Spleen (tissue), 11 donors: ENCODE measurements around the gene PHIP. TPM values are rescaled to one million over a fixed set of nuclear protein-coding genes. Genes with fewer than 3 reads are reported as not detected.
"Not testable (repeated sequence)": the region's sequence is repeated elsewhere in the genome, so short reads cannot be mapped to it uniquely, and the experiment has no call there.

ENCODE experiments used
- DNase-seq: peaks from one replicate; pipeline ENCODE4 v3.0.0-alpha.2; 2020
- H3K27ac ChIP-seq, 8 donors: fragments of 200-600 bp; sonication (generic) in 7 of 8; 1 replicate in 4 of 8; 2 replicates in 4 of 8; pipeline versions ENCODE4 v1.5.0 to v1.8.0; 2016 to 2021; ENCODE audit warnings: inconsistent platforms in 4 of 8, mild to moderate bottlenecking in 4 of 8, moderate library complexity in 1 of 8
- H3K27me3 ChIP-seq, 7 donors: fragments of 200-600 bp; sonication (generic) in 6 of 7; replicated peaks in 1 of 7; 1 replicate in 4 of 7; 2 replicates in 3 of 7; pipeline versions ENCODE4 v1.5.0 to v1.8.0; 2016 to 2021; ENCODE audit warnings: inconsistent platforms in 3 of 7, mild to moderate bottlenecking in 1 of 7
- H3K36me3 ChIP-seq, 6 donors: fragments of 200-600 bp; sonication (generic) in 5 of 6; 1 replicate in 4 of 6; 2 replicates in 2 of 6; pipeline versions ENCODE4 v1.5.0 to v1.8.0; 2016 to 2021; ENCODE audit warnings: inconsistent platforms in 2 of 6
- H3K4me1 ChIP-seq, 6 donors: fragments of 200-600 bp; sonication (generic) in 5 of 6; 1 replicate in 3 of 6; 2 replicates in 3 of 6; pipeline versions ENCODE4 v1.5.0 to v1.8.0; 2016 to 2021; ENCODE audit warnings: inconsistent platforms in 3 of 6
- H3K4me3 ChIP-seq, 8 donors: fragments of 200-600 bp; sonication (generic) in 7 of 8; 1 replicate in 4 of 8; 2 replicates in 4 of 8; pipeline versions ENCODE4 v1.5.0 to v1.8.0; 2016 to 2021; ENCODE audit warnings: inconsistent platforms in 4 of 8, mild to moderate bottlenecking in 4 of 8, moderate library complexity in 2 of 8
- H3K9me3 ChIP-seq, 8 donors: fragments of 200-600 bp; sonication (generic) in 7 of 8; 1 replicate in 4 of 8; 2 replicates in 4 of 8; pipeline versions ENCODE4 v1.5.0 to v1.8.0; 2016 to 2021; ENCODE audit warnings: inconsistent platforms in 4 of 8
- POLR2A ChIP-seq, 3 donors: fragments of 450-650 bp; IDR thresholded peaks; one replicate each; pipeline ENCODE4 v1.5.1; 2017; ENCODE audit warnings: antibody characterized with exemption in 3 of 3, mild to moderate bottlenecking in 1 of 3
- POLR2AphosphoS5 ChIP-seq, 3 donors: sonication (generic); formaldehyde crosslinking; IDR thresholded peaks; one replicate each; pipeline ENCODE4 v1.5.1; 2017; ENCODE audit warnings: antibody characterized with exemption in 3 of 3
- WGBS, 5 donors: extraction: QIAGEN DNeasy Blood & Tissue Kit in 3 of 5; methylation state at CpG; one replicate each; pipeline versions ENCODE4 v1.1.5 to v1.1.7; 2013 to 2018; 5-methylcytosine and 5-hydroxymethylcytosine counted together
- intact Hi-C: fragments of 100-400 bp; cut with DNase I; formaldehyde crosslinking; loops from one replicate; pipeline ENCODE4 v1.15.0; 2023; ENCODE audit warnings: low total_unique reads
- polyA plus RNA-seq, 3 donors: library from polyadenylated mRNA; stranded (reverse); fragments of 200-250 nt; gene quantifications; one replicate each; pipeline ENCODE4 v1.2.1, GENCODE V29; 2013
- total RNA-seq, 7 donors: library from RNA; depleted of rRNA in 3 of 7; stranded (reverse); fragments of >200 nt in 3 of 7; fragmentation: NEBNext Ultra II Directional in 4 of 7; extraction: Animal tissue kit (Norgen Biotek cat#: 25700) in 4 of 7; gene quantifications; one replicate each; pipeline versions ENCODE4 v1.1.0 to v1.2.1, GENCODE V29; 2016 to 2021
- TF ChIP-seq, protein P1 (sequence below), 11 experiments: fragments of 200-600 bp in 7 of 11; fragments of 450-650 bp in 4 of 11; sonication (generic) in 4 of 11; IDR thresholded peaks in 8 of 11; conservative IDR thresholded peaks in 3 of 11; 1 replicate in 7 of 11; 2 replicates in 4 of 11; pipeline versions ENCODE4 v1.4.0 to v1.8.0; 2016 to 2021; ENCODE audit warnings: antibody characterized with exemption in 11 of 11, inconsistent platforms in 4 of 11, mild to moderate bottlenecking in 1 of 11
- donor health status: healthy with polysubstance abuse.
- donor health status: DM: no; HTN: no; CAD: no; lungs with moderate emphysema.
- donor health status: DM: no; HTN: no; CAD: no.
- donor health status: Bipolar disorder and iron deficiency.
- donor health status: healthy.
- donor health status: DM: no; HTN: no; CAD: no.
- donor health status: DM: yes; HTN: yes; CAD: no.

Gene PHIP
- total and polyA plus RNA-seq, 10 donors, result 7.8 to 51.3 (median 35.9) TPM

- TF ChIP-seq POLR2A (IDR thresholded peaks at IDR 0.05) (no peak), POLR2AphosphoS5 (IDR thresholded peaks at IDR 0.05) (no peak)
- TF ChIP-seq, protein P1, sequence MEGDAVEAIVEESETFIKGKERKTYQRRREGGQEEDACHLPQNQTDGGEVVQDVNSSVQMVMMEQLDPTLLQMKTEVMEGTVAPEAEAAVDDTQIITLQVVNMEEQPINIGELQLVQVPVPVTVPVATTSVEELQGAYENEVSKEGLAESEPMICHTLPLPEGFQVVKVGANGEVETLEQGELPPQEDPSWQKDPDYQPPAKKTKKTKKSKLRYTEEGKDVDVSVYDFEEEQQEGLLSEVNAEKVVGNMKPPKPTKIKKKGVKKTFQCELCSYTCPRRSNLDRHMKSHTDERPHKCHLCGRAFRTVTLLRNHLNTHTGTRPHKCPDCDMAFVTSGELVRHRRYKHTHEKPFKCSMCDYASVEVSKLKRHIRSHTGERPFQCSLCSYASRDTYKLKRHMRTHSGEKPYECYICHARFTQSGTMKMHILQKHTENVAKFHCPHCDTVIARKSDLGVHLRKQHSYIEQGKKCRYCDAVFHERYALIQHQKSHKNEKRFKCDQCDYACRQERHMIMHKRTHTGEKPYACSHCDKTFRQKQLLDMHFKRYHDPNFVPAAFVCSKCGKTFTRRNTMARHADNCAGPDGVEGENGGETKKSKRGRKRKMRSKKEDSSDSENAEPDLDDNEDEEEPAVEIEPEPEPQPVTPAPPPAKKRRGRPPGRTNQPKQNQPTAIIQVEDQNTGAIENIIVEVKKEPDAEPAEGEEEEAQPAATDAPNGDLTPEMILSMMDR (IDR thresholded peaks at IDR 0.05 in 8 of 11, conservative IDR thresholded peaks at IDR 0.05 in 3 of 11), result no peak
- Histone ChIP-seq H3K27me3 (no peaks in the 10 kb centered on the region), H3K27ac (no peak overlapping the region), H3K4me1 (no peaks in the 10 kb centered on the region), H3K9me3 (peaks cover 0 to 91% (median 49%) of the 10 kb centered on the region in 8 donors), H3K4me3 (no peak overlapping the region), H3K36me3 (no peaks in the 10 kb centered on the region)
- WGBS, 5 donors, result 80 to 93% (median 84%) methylated on average over 3 of the region's 3 CpGs
- intact Hi-C loops, result no loop called here
- no peak for DNase-seq
Observed at GRCh38 chr6:78925317-78925716, 152.7 kb downstream of the PHIP start.

DNA sequence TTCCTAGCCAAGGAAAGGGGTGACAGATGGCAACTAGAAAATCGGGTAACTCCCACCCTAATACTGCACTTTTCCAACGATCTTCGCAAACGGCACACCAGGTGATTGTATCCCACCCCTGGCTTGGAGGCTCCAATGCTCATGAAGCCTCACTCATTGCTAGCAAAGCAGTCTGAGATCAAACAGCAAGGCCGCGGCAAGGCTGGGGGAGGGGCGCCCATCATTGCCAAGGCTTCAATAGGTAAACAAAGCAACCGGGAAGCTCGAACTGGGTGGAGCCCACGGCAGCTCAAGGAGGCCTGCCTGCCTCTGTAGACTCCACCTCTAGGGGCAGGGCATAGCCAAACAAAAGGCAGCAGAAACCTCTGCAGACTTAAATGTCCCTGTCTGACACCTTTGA lies 156.9 kb downstream of the PHIP start:
- H3K4me1 ChIP-seq, H3K27me3 ChIP-seq, H3K36me3 ChIP-seq, H3K4me3 ChIP-seq, H3K27ac ChIP-seq, DNase-seq, intact Hi-C loops: not testable (repeated sequence)
- WGBS, 5 donors, result 86 to 98% (median 93%) methylated on average over 10 of the region's 10 CpGs
- peaks cover 3 to 92% (median 66%) of the 10 kb centered on the region in 8 donors for H3K9me3 ChIP-seq

DNA sequence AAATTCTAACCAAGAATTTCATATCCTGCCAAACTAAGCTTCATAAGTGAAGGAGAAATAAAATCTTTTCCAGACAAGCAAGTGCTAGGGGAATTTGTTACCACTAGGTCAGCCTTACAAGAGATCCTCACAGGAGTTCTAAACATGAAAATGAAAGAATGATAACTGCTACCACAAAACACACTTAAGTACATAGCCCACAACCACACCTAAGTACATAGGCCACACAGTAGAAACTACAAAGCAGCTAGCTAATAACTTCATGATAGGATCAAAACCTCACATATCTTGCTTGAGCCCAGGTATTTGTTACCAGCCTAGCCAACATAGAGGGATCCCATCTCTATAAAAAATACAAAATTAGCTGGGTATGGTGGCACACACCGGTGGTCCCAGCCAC lies 160.3 kb downstream of the PHIP start:
- H3K27ac ChIP-seq, result no peak overlapping the region
- no peak for DNase-seq
- H3K4me1 ChIP-seq, result no peaks in the 10 kb centered on the region
- TF ChIP-seq POLR2A (IDR thresholded peaks at IDR 0.05), result no peak
- no peak for TF ChIP-seq POLR2AphosphoS5 (IDR thresholded peaks at IDR 0.05)
- TF ChIP-seq, protein P1 (IDR thresholded peaks at IDR 0.05 in 8 of 11, conservative IDR thresholded peaks at IDR 0.05 in 3 of 11), result no peak
- 96 to 100% (median 96%) methylated on average over 1 of the region's 1 CpG for WGBS, 5 donors
- H3K4me3 ChIP-seq, result no peak overlapping the region
- H3K36me3 ChIP-seq, result no peaks in the 10 kb centered on the region
- intact Hi-C loops, result no loop called here
- H3K9me3 ChIP-seq, result peaks cover 3 to 67% (median 53%) of the 10 kb centered on the region in 8 donors
- H3K27me3 ChIP-seq, result no peaks in the 10 kb centered on the region

GRCh38 chr6:78916411-78916810 lies 161.6 kb downstream of the PHIP start:
- no peak overlapping the region for H3K27ac ChIP-seq
- no peak for DNase-seq
- 92 to 96% (median 95%) methylated on average over 3 of the region's 3 CpGs for WGBS, 5 donors
- no peak overlapping the region for H3K4me3 ChIP-seq
- H3K27me3 ChIP-seq, result peaks cover 0 to 12% (median 0%) of the 10 kb centered on the region in 7 donors
- H3K4me1 ChIP-seq, result no peaks in the 10 kb centered on the region
- TF ChIP-seq, protein P1 (IDR thresholded peaks at IDR 0.05 in 8 of 11, conservative IDR thresholded peaks at IDR 0.05 in 3 of 11), result no peak
- TF ChIP-seq POLR2AphosphoS5 (IDR thresholded peaks at IDR 0.05) (no peak), POLR2A (IDR thresholded peaks at IDR 0.05) (no peak)
- H3K36me3 ChIP-seq, result no peaks in the 10 kb centered on the region
- intact Hi-C loops, result no loop called here
- H3K9me3 ChIP-seq, result peaks cover 3 to 55% (median 45%) of the 10 kb centered on the region in 8 donors
